ENCODE data around the gene PXN.

PXN gene

DNA sequence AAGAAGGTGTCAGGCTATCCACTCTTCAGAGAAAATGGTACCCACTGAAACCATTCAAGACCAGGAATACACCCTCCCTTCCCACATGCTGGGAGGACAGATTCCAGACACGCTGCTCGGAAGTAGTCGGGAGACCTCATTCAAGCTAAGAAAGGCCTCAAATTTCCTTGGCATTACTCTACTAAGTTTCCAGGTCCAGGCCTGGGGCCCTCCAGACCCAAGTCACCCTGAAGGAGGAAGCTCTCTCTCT is 37.6 kb downstream of the PXN start:
- Histone ChIP-seq H3K4me3 (ENCODE audit: low read depth, low read length) (no peak overlapping the region), H3K27ac (ENCODE audit: extremely low read depth, low read depth, low read length) (no peak overlapping the region), H3K9me3 (ENCODE audit: control insufficient read depth, insufficient read depth, low read depth, low read length) (no peaks in the 10 kb centered on the region), H3K4me1 (ENCODE audit: control insufficient read depth, insufficient read depth, low read length) (peaks cover 42% of the 10 kb centered on the region), H3K36me3 (ENCODE audit: control insufficient read depth in 2 of 2, insufficient read depth in 1 of 2, low read length in 2 of 2) (peaks cover 0 to 15% of the 10 kb centered on the region in 2 experiments; a peak in 1 of 3 replicates)
- POLR2A ChIA-PET: interaction anchor here (0.7 to 10.5 kb wide), 7 partner anchors 21 to 63 kb away, joined by 3 to 194 read pairs (median 6); partner anchors contain the start of genes PXN, RNU4-1, RNU4-2 and RPLP0
- CTCF ChIA-PET: interaction anchor here (0.5 to 14.3 kb wide), 36 partner anchors 8 to 236 kb away, joined by 3 to 581 read pairs (median 6); partner anchors contain the start of genes PXN, RNU4-1, RNU4-2 and RPLP0
- TF ChIP-seq IKZF3 (tag by site-specific recombination; IDR thresholded peaks at IDR 0.05) (0 out of 2 replicates have a peak, but pooled peaks have one; percentile 7), ZNF311 (tag by site-specific recombination; IDR thresholded peaks at IDR 0.05; ENCODE audit: borderline replicate concordance) (no peak)

DNA sequence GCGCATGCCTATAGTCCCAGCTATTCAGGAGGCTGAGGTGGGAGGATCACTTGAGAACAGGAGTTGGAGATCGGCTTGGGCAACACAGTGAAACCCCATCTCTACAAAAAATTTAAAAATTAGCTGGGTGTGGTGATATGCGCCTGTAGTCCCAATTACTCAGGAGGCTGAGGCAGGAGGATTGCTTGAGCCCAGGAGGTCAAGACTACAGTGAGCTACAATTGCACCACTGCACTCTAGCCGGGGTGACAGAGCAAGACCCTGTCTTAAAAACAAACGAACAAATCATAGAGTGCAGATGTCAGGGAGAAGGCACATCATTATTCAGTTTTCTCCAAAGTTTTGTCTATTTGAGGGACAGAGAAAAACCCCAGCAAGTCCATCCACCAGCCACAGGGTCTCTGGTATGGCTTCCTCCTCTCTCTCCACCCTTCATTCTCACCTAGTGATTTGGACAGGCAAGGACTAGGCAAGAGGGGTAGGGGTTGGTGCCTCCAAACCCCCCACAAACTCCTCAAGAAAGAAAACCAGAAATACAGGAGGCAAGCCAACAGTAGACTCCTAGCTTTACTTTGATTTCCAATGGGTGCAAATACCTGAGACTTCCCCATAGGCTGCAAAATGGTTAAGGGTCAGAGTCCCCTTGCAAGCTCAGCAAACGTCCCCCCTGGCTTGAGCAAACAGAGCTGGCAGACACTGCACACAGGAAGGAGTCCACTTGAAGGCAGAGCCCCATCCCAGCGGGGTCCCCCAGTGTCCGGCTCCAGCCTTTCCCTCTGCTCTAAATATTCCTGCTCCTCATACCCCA is 38.1 kb downstream of the PXN start:
- TF ChIP-seq, protein P1, sequence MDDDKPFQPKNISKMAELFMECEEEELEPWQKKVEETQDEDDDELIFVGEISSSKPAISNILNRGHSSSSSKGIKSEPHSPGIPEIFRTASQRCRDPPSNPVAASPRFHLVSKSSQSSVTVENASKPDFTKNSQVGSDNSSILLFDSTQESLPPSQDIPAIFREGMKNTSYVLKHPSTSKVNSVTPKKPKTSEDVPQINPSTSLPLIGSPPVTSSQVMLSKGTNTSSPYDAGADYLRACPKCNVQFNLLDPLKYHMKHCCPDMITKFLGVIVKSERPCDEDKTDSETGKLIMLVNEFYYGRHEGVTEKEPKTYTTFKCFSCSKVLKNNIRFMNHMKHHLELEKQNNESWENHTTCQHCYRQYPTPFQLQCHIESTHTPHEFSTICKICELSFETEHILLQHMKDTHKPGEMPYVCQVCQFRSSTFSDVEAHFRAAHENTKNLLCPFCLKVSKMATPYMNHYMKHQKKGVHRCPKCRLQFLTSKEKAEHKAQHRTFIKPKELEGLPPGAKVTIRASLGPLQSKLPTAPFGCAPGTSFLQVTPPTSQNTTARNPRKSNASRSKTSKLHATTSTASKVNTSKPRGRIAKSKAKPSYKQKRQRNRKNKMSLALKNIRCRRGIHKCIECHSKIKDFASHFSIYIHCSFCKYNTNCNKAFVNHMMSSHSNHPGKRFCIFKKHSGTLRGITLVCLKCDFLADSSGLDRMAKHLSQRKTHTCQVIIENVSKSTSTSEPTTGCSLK (tag by site-specific recombination; IDR thresholded peaks at IDR 0.05): no peak
- TF ChIP-seq GLI4 (tag by site-specific recombination; IDR thresholded peaks at IDR 0.05) (no peak), ZNF211 (tag by site-specific recombination; IDR thresholded peaks at IDR 0.05; ENCODE audit: low read depth) (no peak), ZNF341 (tag by site-specific recombination; IDR thresholded peaks at IDR 0.05; ENCODE audit: low read depth) (no peak), ZNF514 (tag by site-specific recombination; IDR thresholded peaks at IDR 0.05) (no peak)
- TF ChIP-seq, protein P2, sequence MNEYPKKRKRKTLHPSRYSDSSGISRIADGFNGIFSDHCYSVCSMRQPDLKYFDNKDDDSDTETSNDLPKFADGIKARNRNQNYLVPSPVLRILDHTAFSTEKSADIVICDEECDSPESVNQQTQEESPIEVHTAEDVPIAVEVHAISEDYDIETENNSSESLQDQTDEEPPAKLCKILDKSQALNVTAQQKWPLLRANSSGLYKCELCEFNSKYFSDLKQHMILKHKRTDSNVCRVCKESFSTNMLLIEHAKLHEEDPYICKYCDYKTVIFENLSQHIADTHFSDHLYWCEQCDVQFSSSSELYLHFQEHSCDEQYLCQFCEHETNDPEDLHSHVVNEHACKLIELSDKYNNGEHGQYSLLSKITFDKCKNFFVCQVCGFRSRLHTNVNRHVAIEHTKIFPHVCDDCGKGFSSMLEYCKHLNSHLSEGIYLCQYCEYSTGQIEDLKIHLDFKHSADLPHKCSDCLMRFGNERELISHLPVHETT (tag by site-specific recombination; IDR thresholded peaks at IDR 0.05): no peak
- Histone ChIP-seq H3K27ac (ENCODE audit: extremely low read depth, low read depth, low read length) (no peak overlapping the region), H3K4me1 (ENCODE audit: control insufficient read depth, insufficient read depth, low read length) (peaks cover 40% of the 10 kb centered on the region), H3K4me3 (ENCODE audit: low read depth, low read length) (no peak overlapping the region), H3K9me3 (ENCODE audit: control insufficient read depth, insufficient read depth, low read depth, low read length) (no peaks in the 10 kb centered on the region), H3K36me3 (ENCODE audit: control insufficient read depth in 2 of 2, insufficient read depth in 1 of 2, low read length in 2 of 2) (peaks cover 0 to 21% of the 10 kb centered on the region in 2 experiments; a peak in 1 of 3 replicates)
- ChIA-PET POLR2A (interaction anchor here (0.7 to 10.5 kb wide), 7 partner anchors 11 to 64 kb away, joined by 3 to 194 read pairs (median 6); partner anchors contain the start of genes PXN, RNU4-1, RNU4-2 and RPLP0), CTCF (interaction anchor here (0.5 to 14.3 kb wide), 36 partner anchors 9 to 236 kb away, joined by 3 to 581 read pairs (median 6); partner anchors contain the start of genes PXN, RNU4-1, RNU4-2 and RPLP0)

DNA sequence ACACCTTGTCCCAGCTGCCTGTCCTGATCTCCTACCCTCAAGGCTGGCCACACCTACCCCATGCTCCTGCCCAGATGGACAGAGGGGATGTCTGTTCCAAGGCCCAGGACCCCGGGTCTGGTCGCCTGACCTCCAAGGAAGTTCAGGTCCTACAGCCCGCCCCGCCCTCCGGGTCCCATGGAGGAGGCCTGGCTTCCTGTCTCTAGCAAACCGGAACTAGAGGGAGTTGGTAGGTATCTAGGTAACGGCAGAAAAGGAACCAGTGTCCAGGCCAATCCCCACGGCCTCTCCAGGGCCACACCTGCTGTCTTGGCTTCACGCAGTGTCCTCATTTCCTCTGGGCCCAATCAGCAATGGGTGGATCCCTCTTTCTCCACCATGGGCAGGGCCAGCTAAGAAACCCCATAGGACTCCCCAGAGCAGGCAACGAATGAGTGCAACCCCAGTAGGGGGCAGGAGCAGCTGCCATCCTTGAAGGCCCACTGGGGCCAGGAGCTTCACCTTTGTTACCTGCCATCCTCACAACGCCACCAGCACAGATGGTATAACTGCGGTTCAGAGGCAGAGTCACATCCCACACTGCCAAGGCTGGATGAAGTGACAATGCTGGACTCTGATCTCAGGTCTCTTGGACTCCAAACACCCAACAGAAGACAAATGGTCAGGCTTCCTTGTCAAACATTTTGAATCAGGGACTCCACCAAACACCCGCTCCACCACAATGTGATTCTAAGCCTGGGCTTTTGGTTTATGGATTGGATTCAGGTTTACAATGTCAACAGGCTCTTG is 39.5 kb downstream of the PXN start:
- Histone ChIP-seq H3K9me3 (ENCODE audit: control insufficient read depth, insufficient read depth, low read depth, low read length) (no peaks in the 10 kb centered on the region), H3K4me1 (ENCODE audit: control insufficient read depth, insufficient read depth, low read length) (peaks cover 29% of the 10 kb centered on the region), H3K4me3 (ENCODE audit: low read depth, low read length) (no peak overlapping the region), H3K36me3 (ENCODE audit: control insufficient read depth in 2 of 2, insufficient read depth in 1 of 2, low read length in 2 of 2) (peaks cover 0 to 35% of the 10 kb centered on the region in 2 experiments; a peak in 1 of 3 replicates), H3K27ac (ENCODE audit: extremely low read depth, low read depth, low read length) (no peak overlapping the region)
- ChIA-PET POLR2A (interaction anchor here (0.5 to 10.5 kb wide), 3 partner anchors 25 to 76 kb away, joined by 3 to 194 read pairs (median 163); partner anchors contain the start of genes RNU4-1, RNU4-2, RPLP0 and SIRT4), CTCF (interaction anchor here (0.5 to 14.3 kb wide), 9 partner anchors 23 to 393 kb away, joined by 3 to 581 read pairs (median 4); partner anchors contain the start of genes PXN, RNU4-1, RNU4-2 and RPLP0)
- TF ChIP-seq ZNF701 (tag by site-specific recombination; IDR thresholded peaks at IDR 0.05) (no peak), ZNF514 (tag by site-specific recombination; IDR thresholded peaks at IDR 0.05) (no peak), SP2 (tag by site-specific recombination; IDR thresholded peaks at IDR 0.05) (peak; percentile 53), KLF1 (tag by site-specific recombination; IDR thresholded peaks at IDR 0.05) (peak; percentile 25; the same call in 1 of the 2 replicates), BCL11A (tag by site-specific recombination; IDR thresholded peaks at IDR 0.05; ENCODE audit: low read depth) (no peak), ZNF366 (tag by site-specific recombination; conservative IDR thresholded peaks at IDR 0.05) (no peak)
- TF ChIP-seq, protein P3, sequence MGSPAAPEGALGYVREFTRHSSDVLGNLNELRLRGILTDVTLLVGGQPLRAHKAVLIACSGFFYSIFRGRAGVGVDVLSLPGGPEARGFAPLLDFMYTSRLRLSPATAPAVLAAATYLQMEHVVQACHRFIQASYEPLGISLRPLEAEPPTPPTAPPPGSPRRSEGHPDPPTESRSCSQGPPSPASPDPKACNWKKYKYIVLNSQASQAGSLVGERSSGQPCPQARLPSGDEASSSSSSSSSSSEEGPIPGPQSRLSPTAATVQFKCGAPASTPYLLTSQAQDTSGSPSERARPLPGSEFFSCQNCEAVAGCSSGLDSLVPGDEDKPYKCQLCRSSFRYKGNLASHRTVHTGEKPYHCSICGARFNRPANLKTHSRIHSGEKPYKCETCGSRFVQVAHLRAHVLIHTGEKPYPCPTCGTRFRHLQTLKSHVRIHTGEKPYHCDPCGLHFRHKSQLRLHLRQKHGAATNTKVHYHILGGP (tag by site-specific recombination; IDR thresholded peaks at IDR 0.05): no peak

Data from HEK293 (cell line).